ENCODE results near the gene REPS2. TPM values are rescaled to one million over a fixed set of nuclear protein-coding genes. Genes with fewer than 3 reads are reported as not detected.

The REPS2 gene
- total RNA-seq, 4 donors from 2014 or later = 10.8 to 37.0 (median 17.5) TPM

- H3K9me3 ChIP-seq = no peaks in the 10 kb centered on the region
- no peaks in the 10 kb centered on the region for H3K36me3 ChIP-seq
- intact Hi-C loops (cut with DNase I; ENCODE audit: low total_unique reads) (no loop called here), in situ Hi-C loops (cut with MboI; ENCODE audit: low pct_ligation_motif_present in 1 of 4, low pct_unique_long_range_greater_than_20kb in 1 of 4, low sequenced_read_pairs in 3 of 4) (no loop called here)
- 69% methylated on average over 7 of the region's 7 CpGs; no CpG with 5 or more reads in 1 of the 2 donors for WGBS, 2 donors (ENCODE audit: low coverage in 1 of 2)
- DNase-seq = no peak
- H3K27ac ChIP-seq = no peak overlapping the region
- H3K27me3 ChIP-seq = no peaks in the 10 kb centered on the region
- TF ChIP-seq, protein P1, sequence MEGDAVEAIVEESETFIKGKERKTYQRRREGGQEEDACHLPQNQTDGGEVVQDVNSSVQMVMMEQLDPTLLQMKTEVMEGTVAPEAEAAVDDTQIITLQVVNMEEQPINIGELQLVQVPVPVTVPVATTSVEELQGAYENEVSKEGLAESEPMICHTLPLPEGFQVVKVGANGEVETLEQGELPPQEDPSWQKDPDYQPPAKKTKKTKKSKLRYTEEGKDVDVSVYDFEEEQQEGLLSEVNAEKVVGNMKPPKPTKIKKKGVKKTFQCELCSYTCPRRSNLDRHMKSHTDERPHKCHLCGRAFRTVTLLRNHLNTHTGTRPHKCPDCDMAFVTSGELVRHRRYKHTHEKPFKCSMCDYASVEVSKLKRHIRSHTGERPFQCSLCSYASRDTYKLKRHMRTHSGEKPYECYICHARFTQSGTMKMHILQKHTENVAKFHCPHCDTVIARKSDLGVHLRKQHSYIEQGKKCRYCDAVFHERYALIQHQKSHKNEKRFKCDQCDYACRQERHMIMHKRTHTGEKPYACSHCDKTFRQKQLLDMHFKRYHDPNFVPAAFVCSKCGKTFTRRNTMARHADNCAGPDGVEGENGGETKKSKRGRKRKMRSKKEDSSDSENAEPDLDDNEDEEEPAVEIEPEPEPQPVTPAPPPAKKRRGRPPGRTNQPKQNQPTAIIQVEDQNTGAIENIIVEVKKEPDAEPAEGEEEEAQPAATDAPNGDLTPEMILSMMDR (IDR thresholded peaks at IDR 0.05) = no peak
- H3K4me3 ChIP-seq = no peak overlapping the region
- H3K4me1 ChIP-seq = no peaks in the 10 kb centered on the region
Observed at GRCh38 chrX:17187136-17187756, 240.8 kb downstream of the REPS2 start.

DNA sequence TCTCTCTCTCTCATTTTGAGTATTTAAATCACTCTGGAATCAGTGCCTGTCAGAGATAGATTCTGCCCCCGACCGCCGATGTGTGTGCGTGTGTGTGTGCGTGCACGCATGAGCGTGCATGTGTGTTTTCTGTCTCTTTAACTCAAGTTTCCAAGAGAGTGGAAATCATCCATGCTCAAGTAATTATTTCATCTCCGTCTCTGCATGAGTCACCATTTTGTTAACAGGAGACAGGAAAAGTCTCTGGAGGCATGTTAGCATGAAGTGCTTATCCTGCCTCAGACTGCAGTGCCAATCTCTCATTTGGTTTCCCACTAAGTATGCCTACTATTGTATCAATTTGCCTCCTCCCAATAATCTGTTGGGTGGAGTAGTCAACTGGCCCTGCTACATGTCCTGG, 245.6 kb downstream of the REPS2 start:
- Histone ChIP-seq H3K36me3 (no peaks in the 10 kb centered on the region), H3K9me3 (no peaks in the 10 kb centered on the region), H3K4me1 (no peaks in the 10 kb centered on the region), H3K27ac (no peak overlapping the region), H3K27me3 (no peaks in the 10 kb centered on the region), H3K4me3 (no peak overlapping the region)
- DNase-seq = no peak
- WGBS, 2 donors (ENCODE audit: low coverage in 1 of 2) = 94% methylated on average over 8 of the region's 8 CpGs; no CpG with 5 or more reads in 1 of the 2 donors
- TF ChIP-seq, protein P1 (IDR thresholded peaks at IDR 0.05) = no peak
- TF ChIP-seq POLR2A (IDR thresholded peaks at IDR 0.05) = no peak
- no peak for TF ChIP-seq EP300 (IDR thresholded peaks at IDR 0.05; ENCODE audit: low read depth)
- TF ChIP-seq POLR2AphosphoS5 (IDR thresholded peaks at IDR 0.05) = no peak
- intact Hi-C loops (cut with DNase I; ENCODE audit: low total_unique reads) = no loop called here
- in situ Hi-C loops (cut with MboI; ENCODE audit: low pct_ligation_motif_present in 1 of 4, low pct_unique_long_range_greater_than_20kb in 1 of 4, low sequenced_read_pairs in 3 of 4) = no loop called here

Small RNA genes lying within 50 kb of the gene (small RNA-seq; reads per million reads assigned to genes)
- gene RF00019 = 0 reads per million in 4 donors
- gene RF00190 = 0 reads per million in 4 donors

Other genes starting within 250 kb of the REPS2 start
- 10 to 100 TPM in 3 of 4 donors, 1 to 10 TPM in 1; 5.2 to 24.5 (median 15.1) TPM for gene CTPS2, start 234.0 kb upstream of the REPS2 start, total RNA-seq
- gene SYAP1, start 227.0 kb upstream of the REPS2 start, total RNA-seq = 10 to 100 TPM; 25.3 to 34.1 (median 31.9) TPM
- gene TXLNG, start 160.2 kb upstream of the REPS2 start, total RNA-seq = 10 to 100 TPM in 2 of 4 donors, 1 to 10 TPM in 2; 3.4 to 24.7 (median 12.4) TPM
- 10 to 100 TPM; 32.2 to 67.4 (median 55.2) TPM for gene RBBP7, start 76.3 kb upstream of the REPS2 start, total RNA-seq

Measured in transverse colon (tissue), 4 donors.